H1 (cell line): ENCODE measurements around the gene MARK3. TPM values are rescaled to one million over a fixed set of nuclear protein-coding genes. Genes with fewer than 3 reads are reported as not detected.

Experiments
- CTCF ChIA-PET: fragments of 300-600 bp; sonication (Branson Sonifier 250); formaldehyde crosslinking; loops from one replicate; lab custom pipeline; 2021; ENCODE audit not compliant: partially characterized antibody; lab: Charles Lee
- POLR2A ChIA-PET: fragments of 300-600 bp; sonication (Branson Sonifier 250); formaldehyde crosslinking; loops from one replicate; lab custom pipeline; 2021; ENCODE audit warnings: inconsistent platforms; ENCODE audit not compliant: partially characterized antibody; lab: Charles Lee
- DNase-seq, 2 experiments: peaks; one replicate each; pipeline versions ENCODE4 v3.0.0 to v3.0.0-alpha.2; 2010 to 2022; ENCODE audit warnings: low spot score in 2 of 2, low read depth in 1 of 2, mixed read lengths in 1 of 2
- FAIRE-seq: peaks from 2 replicates; lab custom pipeline; 2011; peaks lifted over from hg19 to GRCh38; lab: Jason Lieb, UNC
- H2AFZ ChIP-seq: 2 replicates; pipeline ENCODE4 v1.8.1; 2012; ENCODE audit warnings: low read length, inconsistent platforms
- H2AK5ac ChIP-seq: 2 replicates; pipeline ENCODE4 v1.6.1; 2013; ENCODE audit warnings: low read depth, low read length
- H2BK120ac ChIP-seq: replicated peaks from 2 replicates; pipeline ENCODE3; 2013; ENCODE audit warnings: low read depth, low read length, inconsistent platforms
- H2BK12ac ChIP-seq: 2 replicates; pipeline ENCODE4 v1.6.1; 2013; ENCODE audit warnings: low read depth, low read length
- H2BK15ac ChIP-seq: 2 replicates; pipeline ENCODE4 v1.6.1; 2013; ENCODE audit warnings: low read length
- H2BK20ac ChIP-seq: 2 replicates; pipeline ENCODE4 v1.6.1; 2013; ENCODE audit warnings: low read length
- H2BK5ac ChIP-seq: 2 replicates; pipeline ENCODE4 v1.6.1; 2013; ENCODE audit warnings: low read depth, low read length
- H3K14ac ChIP-seq: 2 replicates; pipeline ENCODE4 v1.6.1; 2013; ENCODE audit warnings: inconsistent platforms; ENCODE audit not compliant: insufficient read length
- H3K18ac ChIP-seq: 2 replicates; pipeline ENCODE4 v1.6.1; 2013; ENCODE audit warnings: low read length; ENCODE audit errors: extremely low read depth
- H3K23ac ChIP-seq: 2 replicates; pipeline ENCODE4 v1.6.1; 2013; ENCODE audit warnings: inconsistent platforms; ENCODE audit not compliant: insufficient read length
- H3K23me2 ChIP-seq: 2 replicates; pipeline ENCODE4 v1.6.1; 2013; ENCODE audit warnings: low read depth, low read length
- H3K27ac ChIP-seq: 2 replicates; pipeline ENCODE4 v1.6.1; 2011; ENCODE audit warnings: low read depth, low read length, inconsistent platforms
- H3K27me3 ChIP-seq, 4 experiments: replicated peaks in 1 of 4; 1 replicate in 1 of 4; 2 replicates in 3 of 4; pipeline versions ENCODE4 v1.6.1 to v1.8.1; 2011 to 2013; ENCODE audit warnings: low read length in 3 of 4, mild to moderate bottlenecking in 3 of 4, inconsistent platforms in 2 of 4, mixed read lengths in 2 of 4, moderate library complexity in 1 of 4; ENCODE audit not compliant: control insufficient read depth in 3 of 4, insufficient read depth in 3 of 4; ENCODE audit errors: extremely low read depth in 1 of 4
- H3K36me3 ChIP-seq, 4 experiments: 2 replicates each; pipeline versions ENCODE4 v1.6.1 to v1.8.1; 2011 to 2013; ENCODE audit warnings: mild to moderate bottlenecking in 4 of 4, low read length in 3 of 4, moderate library complexity in 2 of 4, control low read depth in 1 of 4, inconsistent platforms in 1 of 4; ENCODE audit not compliant: insufficient read depth in 4 of 4, control insufficient read depth in 2 of 4
- H3K4ac ChIP-seq: replicated peaks from 2 replicates; pipeline ENCODE3; 2013; ENCODE audit warnings: low read length, low read depth, mixed read lengths, inconsistent platforms; ENCODE audit not compliant: insufficient read length
- H3K4me1 ChIP-seq, 4 experiments: replicated peaks in 1 of 4; 1 replicate in 1 of 4; 2 replicates in 3 of 4; pipeline versions ENCODE4 v1.6.1 to v1.8.1; 2011 to 2013; ENCODE audit warnings: low read length in 3 of 4, inconsistent platforms in 2 of 4, mixed read lengths in 1 of 4; ENCODE audit not compliant: insufficient read depth in 4 of 4, control insufficient read depth in 3 of 4
- H3K4me2 ChIP-seq, 2 experiments: 2 replicates each; pipeline versions ENCODE4 v1.6.1 to v1.8.1; 2011 to 2013; ENCODE audit warnings: low read depth in 2 of 2, low read length in 2 of 2, control low read depth in 1 of 2, inconsistent platforms in 1 of 2, mild to moderate bottlenecking in 1 of 2; ENCODE audit not compliant: insufficient read depth in 1 of 2
- H3K4me3 ChIP-seq, 4 experiments: fragments of 200-600, 300-600 bp in 1 of 4; sonication (generic), shearing (Covaris generic), sonication (Bioruptor Twin) in 1 of 4; 2 replicates each; pipeline versions ENCODE4 v1.5.1 to v1.8.1; 2011 to 2016; ENCODE audit warnings: low read length in 4 of 4, low read depth in 3 of 4, control low read depth in 2 of 4, inconsistent platforms in 2 of 4, mild to moderate bottlenecking in 2 of 4, mixed read lengths in 1 of 4, moderate library complexity in 1 of 4; ENCODE audit not compliant: insufficient read depth in 2 of 4; ENCODE audit errors: extremely low read depth in 1 of 4
- H3K56ac ChIP-seq: replicated peaks from 2 replicates; pipeline ENCODE3; 2013; ENCODE audit warnings: low read depth, mild to moderate bottlenecking, mixed read lengths, low read length, inconsistent platforms; ENCODE audit not compliant: insufficient read length
- H3K79me1 ChIP-seq: 2 replicates; pipeline ENCODE4 v1.6.1; 2013; ENCODE audit warnings: low read depth, low read length, control low read depth
- H3K79me2 ChIP-seq, 2 experiments: 2 replicates each; pipeline versions ENCODE4 v1.6.1 to v1.8.1; 2012 to 2013; ENCODE audit warnings: low read length in 2 of 2, mild to moderate bottlenecking in 2 of 2, inconsistent platforms in 1 of 2; ENCODE audit not compliant: insufficient read depth in 2 of 2, control insufficient read depth in 1 of 2
- H3K9ac ChIP-seq, 4 experiments: replicated peaks in 1 of 4; 1 replicate in 1 of 4; 2 replicates in 3 of 4; pipeline versions ENCODE4 v1.6.1 to v1.8.1; 2011 to 2013; ENCODE audit warnings: low read depth in 3 of 4, low read length in 3 of 4, control low read depth in 2 of 4, mild to moderate bottlenecking in 2 of 4, moderate library complexity in 2 of 4, inconsistent platforms in 1 of 4; ENCODE audit errors: extremely low read depth in 1 of 4
- H3K9me3 ChIP-seq, 2 experiments: 2 replicates each; pipeline versions ENCODE4 v1.6.1 to v1.8.1; 2012 to 2013; ENCODE audit warnings: mild to moderate bottlenecking in 2 of 2, moderate library complexity in 2 of 2, control low read depth in 1 of 2, inconsistent platforms in 1 of 2, low read depth in 1 of 2, low read length in 1 of 2, mixed read lengths in 1 of 2; ENCODE audit not compliant: insufficient read depth in 2 of 2
- H4K20me1 ChIP-seq, 2 experiments: replicated peaks in 1 of 2; 2 replicates each; pipeline versions ENCODE3 to v1.8.1; 2011 to 2013; ENCODE audit warnings: inconsistent platforms in 2 of 2, low read length in 2 of 2, mild to moderate bottlenecking in 1 of 2; ENCODE audit not compliant: insufficient read depth in 2 of 2, control insufficient read depth in 1 of 2
- H4K5ac ChIP-seq: 2 replicates; pipeline ENCODE4 v1.6.1; 2013; ENCODE audit warnings: low read length, low read depth, mixed read lengths, inconsistent platforms; ENCODE audit not compliant: insufficient read length
- H4K8ac ChIP-seq: 2 replicates; pipeline ENCODE4 v1.8.0; 2013; ENCODE audit warnings: mild to moderate bottlenecking, moderate library complexity, low read length, inconsistent platforms; ENCODE audit not compliant: insufficient read depth; ENCODE audit errors: extremely low read depth
- H4K91ac ChIP-seq: replicated peaks from 2 replicates; pipeline ENCODE3; 2013; ENCODE audit warnings: low read length, mixed read lengths, inconsistent platforms; ENCODE audit not compliant: insufficient read length
- CREB1 ChIP-seq: IDR thresholded peaks from 2 replicates; pipeline ENCODE4 v1.6.1; 2012; ENCODE audit warnings: inconsistent platforms
- WGBS, 2 experiments: shearing (Covaris generic) in 1 of 2; methylation state at CpG; one replicate each; pipeline versions ENCODE4 v1.1.6 to v1.1.7; 2013 to 2015; ENCODE audit warnings: low lambda C conversion rate in 2 of 2, mixed read lengths in 2 of 2, inconsistent platforms in 1 of 2, low coverage in 1 of 2, missing lambda C conversion rate in 1 of 2; ENCODE audit not compliant: insufficient replicate concordance in 2 of 2, insufficient coverage in 1 of 2, insufficient read length in 1 of 2; ENCODE audit errors: extremely low coverage in 1 of 2, missing lambda C conversion rate in 1 of 2; 5-methylcytosine and 5-hydroxymethylcytosine counted together
- polyA plus RNA-seq, 7 experiments: library from polyadenylated mRNA; depleted of rRNA in 3 of 7; stranded (reverse) in 5 of 7; unstranded in 2 of 7; fragments of >200 nt in 5 of 7; fragments of 200-250 nt in 2 of 7; gene quantifications; 1 replicate in 5 of 7; 2 replicates in 1 of 7; 4 replicates in 1 of 7; pipeline versions ENCODE4 v1.2.1 to v1.2.3, GENCODE V29; 2011 to 2013; ENCODE audit warnings: missing spikeins in 2 of 7, mixed read lengths in 2 of 7
- total RNA-seq: library from RNA; stranded (reverse); fragmentation: NEBNext Ultra II Directional; extraction: Animal tissue kit (Norgen Biotek cat#: 25700); gene quantifications from 2 replicates; pipeline ENCODE4 v1.2.1, GENCODE V29; 2021

The MARK3 gene
- total and polyA plus RNA-seq, 2 of the 8 experiments (the other 6 are each of a cell fraction or from before 2014, with no cell fraction given): 39.4 to 76.9 TPM

GRCh38 chr14:103445806-103446205 is 60.6 kb downstream of the MARK3 start:
- Histone ChIP-seq H3K4me1 (peaks cover 0 to 8% (median 3%) of the 10 kb centered on the region in 4 experiments; a peak in 5 of 7 replicates), H3K4me2 (no peak overlapping the region), H3K9ac (no peak overlapping the region), H2BK12ac (no peak overlapping the region), H3K4ac (peak overlapping the region; percentile 27), H3K27ac (no peak overlapping the region), H3K23ac (no peak overlapping the region), H4K8ac (no peak overlapping the region), H3K18ac (no peak overlapping the region), H3K79me2 (peaks cover 0 to 49% of the 10 kb centered on the region in 2 experiments; a peak in 3 of 4 replicates), H2BK120ac (no peak overlapping the region), H3K9me3 (no peaks in the 10 kb centered on the region), H3K79me1 (peaks cover 5% of the 10 kb centered on the region; the same call in 1 of the 2 replicates), H3K4me3 (no peak overlapping the region), H2BK20ac (no peak overlapping the region), H4K91ac (no peak overlapping the region), H4K20me1 (peaks cover 0 to 3% of the 10 kb centered on the region in 2 experiments), H3K14ac (no peak overlapping the region), H3K36me3 (no peaks in the 10 kb centered on the region), H2AFZ (no peak overlapping the region), H3K56ac (no peak overlapping the region), H2BK15ac (no peak overlapping the region), H2AK5ac (no peak overlapping the region), H3K23me2 (no peaks in the 10 kb centered on the region), H4K5ac (no peak overlapping the region), H2BK5ac (no peak overlapping the region), H3K27me3 (no peaks in the 10 kb centered on the region)
- 76% methylated on average over 3 of the region's 3 CpGs; no CpG with 5 or more reads in 1 of the 2 experiments for WGBS, 2 experiments
- ChIA-PET POLR2A (interaction anchor here (0.7 to 1.4 kb wide), 4 partner anchors 9 to 112 kb away, joined by 3 to 7 read pairs (median 3); partner anchors contain the start of gene EIF5), CTCF (interaction anchor here (2.2 kb wide), 1 partner anchor 55 kb away, joined by 7 read pairs; no protein-coding TSS in a partner anchor)
- DNase-seq (no peak), FAIRE-seq (no peak)
- no peak for TF ChIP-seq CREB1
